GM18517 (cell line): ENCODE results near the gene TANGO2.

Source experiments
- ATAC-seq: cut with Tn5 transposase; IDR thresholded peaks from one replicate; pipeline ENCODE4 v1.9.1; 2021; ENCODE audit warnings: mild to moderate bottlenecking, moderate library complexity; ENCODE audit not compliant: unreplicated experiment

Gene TANGO2

DNA sequence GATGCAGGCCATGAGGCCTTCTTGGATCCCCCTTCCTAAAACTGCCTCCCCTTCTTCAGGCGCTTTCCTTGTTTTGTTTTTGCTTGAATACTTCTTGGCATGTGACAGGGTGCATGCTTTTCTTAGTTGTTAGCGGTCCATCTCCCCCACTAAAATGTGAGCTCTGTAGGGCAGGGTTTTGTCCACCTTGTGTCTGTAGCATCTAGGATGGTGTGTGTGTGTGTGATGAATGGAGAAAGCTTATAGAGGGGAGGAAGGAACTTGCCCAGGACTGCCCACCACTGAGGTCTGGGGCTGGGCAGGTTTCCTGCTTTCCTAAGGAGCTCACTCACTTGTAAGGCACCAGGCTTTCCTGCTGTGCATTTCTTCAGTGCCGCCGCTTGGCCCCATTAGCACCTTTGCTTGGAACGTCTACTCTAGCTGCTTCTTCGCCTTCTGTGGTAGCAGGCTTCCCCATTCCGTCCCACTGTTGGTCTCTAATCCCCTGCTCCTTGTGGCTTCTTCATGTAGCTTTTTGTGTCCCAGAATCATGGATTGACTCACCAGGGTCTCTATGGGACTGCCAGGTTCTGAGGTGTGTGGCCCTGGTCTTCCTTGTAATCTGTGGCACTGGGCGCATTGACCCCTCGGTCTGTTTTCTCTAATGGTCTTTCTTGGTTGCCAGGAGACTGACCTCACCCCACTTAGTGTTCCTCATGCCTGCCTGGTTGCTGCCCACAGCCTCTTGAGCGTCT lies 62.4 kb downstream of the TANGO2 start:
- ATAC-seq: no peak

DNA sequence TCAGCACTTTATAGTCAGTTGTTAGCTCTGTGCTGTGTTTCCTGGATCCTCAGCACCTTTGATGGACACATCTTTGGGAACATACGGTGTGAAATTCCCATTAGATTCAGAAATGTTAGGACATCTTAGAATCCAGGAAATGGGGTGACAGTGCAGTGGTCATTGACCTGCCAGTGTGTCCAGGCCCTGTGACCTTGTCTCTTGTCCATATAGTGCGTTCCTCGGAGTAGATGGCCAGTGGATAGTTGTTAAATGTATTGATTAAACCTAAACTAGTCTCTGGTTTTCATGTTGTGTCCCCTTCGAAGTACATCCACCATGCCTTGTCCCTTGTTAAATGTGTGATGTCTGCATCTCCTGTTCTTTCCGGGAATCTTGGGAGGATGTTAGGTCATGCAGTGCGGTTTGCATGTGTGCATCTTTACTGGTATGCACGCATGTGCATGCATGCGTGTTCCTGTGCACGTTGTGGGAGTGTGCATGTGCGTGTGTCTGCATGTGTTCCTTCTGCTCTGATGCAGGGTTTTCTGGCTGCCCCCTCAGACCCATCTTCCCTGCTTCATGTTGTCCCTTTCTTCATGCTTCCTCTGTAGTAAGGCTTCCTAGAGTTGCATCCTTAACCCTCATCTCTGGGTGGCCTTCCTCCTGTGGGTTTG lies 63.1 kb downstream of the TANGO2 start:
- no peak for ATAC-seq

DNA sequence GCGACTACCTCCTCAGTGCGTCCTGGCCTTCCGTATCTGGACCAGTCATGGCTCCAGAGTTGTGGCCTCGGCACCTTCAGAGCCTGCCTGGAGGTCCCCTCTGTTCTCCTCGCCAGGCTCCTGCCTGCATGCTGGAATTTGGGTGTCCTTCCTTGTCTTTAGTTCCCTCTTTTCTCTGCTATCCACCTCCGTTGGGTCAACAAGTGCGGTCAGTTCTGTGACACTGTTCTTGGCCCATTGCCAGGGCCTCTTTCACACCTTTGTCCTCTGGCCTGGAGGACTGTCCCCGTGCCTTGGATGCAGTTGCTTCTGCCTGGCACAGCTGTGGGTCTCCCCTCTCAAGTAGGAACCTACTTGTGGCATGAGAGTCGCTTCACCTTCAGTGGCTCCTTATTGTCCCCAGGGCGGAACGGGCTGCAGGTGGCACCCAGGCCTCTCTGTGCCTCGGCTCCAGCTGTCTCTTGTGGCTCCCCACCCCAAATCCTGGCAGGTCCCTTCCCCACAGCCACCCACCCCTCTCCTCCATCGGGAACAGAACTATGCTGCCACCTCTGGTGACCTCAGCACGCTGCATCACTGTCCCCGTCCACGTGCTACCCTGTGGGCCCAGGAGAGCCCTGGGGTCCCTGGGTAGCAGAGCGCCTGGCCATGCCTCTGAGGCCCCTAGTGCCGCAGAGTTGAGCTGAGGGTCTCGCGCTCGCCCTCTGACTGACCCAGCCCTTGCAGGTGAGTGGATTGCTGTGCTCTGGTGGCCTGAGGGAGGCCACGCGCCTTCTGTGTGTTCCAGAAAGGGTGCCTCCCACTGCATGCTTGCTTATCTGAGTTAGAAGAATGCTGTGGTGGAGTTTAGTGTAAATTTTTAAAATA lies 63.9 kb downstream of the TANGO2 start:
- ATAC-seq: no peak

DNA sequence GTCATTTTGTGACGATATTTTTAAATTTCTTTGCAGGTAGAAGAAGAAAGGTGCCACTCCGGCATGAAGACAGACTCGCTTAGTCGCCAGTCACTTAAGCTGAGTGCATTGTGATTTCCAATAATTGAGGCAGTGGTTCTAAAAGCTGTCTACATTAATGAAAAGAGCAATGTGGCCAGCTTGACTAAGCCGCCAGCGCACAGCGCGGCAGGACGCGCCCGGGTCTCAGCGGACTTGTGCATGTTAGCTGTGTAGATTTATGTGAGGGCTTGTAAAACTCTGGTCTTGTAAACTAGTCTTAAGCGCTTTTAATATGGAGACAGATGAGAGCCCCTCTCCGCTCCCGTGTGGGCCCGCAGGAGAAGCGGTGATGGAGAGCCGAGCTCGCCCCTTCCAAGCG lies 64.7 kb downstream of the TANGO2 start:
- no peak for ATAC-seq

DNA sequence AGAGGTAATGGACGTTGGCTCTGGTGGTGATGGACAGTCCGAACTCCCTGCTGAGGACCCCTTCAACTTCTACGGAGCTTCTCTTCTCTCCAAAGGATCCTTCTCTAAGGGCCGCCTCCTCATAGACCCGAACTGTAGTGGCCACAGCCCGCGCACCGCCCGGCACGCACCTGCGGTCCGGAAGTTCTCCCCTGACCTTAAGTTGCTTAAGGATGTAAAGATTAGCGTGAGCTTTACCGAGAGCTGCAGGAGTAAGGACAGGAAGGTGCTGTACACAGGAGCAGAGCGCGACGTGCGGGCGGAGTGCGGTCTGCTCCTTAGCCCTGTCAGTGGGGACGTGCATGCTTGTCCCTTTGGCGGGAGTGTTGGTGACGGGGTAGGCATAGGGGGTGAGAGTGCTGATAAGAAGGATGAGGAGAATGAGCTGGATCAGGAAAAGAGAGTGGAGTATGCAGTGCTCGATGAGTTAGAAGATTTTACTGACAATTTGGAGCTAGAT lies 65.2 kb downstream of the TANGO2 start:
- no peak for ATAC-seq

DNA sequence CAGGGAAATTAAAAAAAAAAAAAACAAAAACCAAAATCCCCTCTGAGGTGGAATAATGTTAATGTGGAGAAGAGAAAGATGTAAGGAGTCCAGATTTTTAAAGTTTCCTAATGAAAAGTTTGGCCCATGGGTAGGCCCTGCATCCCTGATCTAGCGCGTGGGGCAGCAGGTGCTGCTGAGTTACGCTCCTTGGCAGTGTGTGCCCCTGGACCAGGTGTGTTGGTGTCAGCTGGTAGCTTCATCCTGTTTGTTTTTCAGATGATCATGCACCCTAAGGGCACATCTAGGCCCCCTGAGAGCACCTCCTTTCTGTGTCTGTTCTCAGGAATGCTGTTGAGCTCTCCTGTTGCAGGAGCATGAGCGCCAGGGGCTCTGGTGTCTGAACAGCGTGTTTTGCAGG lies 65.9 kb downstream of the TANGO2 start:
- no peak for ATAC-seq

DNA sequence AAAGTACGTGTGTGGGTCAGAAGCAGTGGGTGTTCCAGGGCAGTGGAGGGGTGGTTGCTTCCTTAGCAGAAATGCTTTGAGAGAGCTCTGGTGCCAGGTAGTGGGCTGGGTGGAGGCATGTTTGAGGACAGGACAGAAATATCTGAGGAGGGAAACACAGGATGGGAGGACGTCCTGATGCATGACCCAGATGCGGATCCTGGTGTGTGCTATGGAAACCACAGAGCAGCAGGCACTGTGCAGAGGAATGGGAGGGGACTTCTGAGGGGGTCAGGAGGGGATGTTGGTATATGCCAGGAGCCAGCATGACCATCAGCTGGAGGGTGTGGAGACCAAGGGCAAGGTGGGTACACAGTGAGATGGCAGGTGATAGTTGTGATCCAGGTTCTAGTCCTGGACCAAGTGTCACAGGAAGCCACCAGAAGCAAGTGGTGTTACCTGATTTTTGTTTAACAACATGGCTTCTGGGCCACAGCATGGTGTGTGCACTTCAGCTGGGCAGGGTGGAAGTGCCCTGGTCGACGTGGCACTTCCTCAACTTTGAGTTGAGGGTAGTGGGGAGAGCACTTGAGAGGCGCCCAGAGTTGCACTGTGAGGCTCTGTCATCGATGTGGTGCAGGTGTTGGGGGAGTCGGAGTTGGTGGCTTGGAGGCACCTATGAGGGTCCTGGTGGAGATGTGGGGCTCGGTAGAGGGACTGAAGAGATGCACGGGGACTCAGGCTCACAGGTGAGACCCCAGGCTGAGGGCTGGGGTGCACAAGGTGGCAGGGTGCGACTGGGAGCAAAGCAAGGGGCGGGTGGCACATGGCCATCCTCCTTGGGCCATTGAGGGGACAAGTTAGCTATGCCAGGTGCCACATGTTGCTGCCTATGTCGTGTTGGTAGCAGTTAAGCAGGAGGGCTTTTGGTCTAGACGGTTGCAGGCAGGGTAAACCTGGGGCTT lies 66.7 kb downstream of the TANGO2 start:
- no peak for ATAC-seq

DNA sequence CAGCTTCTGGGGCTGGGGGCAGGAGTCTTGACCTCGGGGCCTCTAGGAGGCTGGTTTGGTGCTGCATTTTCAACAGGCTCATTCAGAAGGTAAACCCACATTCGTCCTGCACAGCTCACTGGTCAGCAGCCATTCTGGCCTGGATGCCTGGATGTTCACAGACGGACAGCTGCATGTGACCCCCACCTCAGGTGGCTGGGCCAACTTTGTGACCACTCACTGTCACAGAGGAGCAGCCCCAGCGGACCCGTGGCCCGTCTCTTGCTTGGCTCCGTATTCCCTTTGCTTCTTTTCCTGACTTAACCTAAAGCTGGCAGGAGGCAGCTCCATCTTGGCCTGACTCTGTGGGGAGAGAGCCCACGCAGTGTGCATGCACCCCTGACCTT lies 67.3 kb downstream of the TANGO2 start:
- ATAC-seq: no peak

DNA sequence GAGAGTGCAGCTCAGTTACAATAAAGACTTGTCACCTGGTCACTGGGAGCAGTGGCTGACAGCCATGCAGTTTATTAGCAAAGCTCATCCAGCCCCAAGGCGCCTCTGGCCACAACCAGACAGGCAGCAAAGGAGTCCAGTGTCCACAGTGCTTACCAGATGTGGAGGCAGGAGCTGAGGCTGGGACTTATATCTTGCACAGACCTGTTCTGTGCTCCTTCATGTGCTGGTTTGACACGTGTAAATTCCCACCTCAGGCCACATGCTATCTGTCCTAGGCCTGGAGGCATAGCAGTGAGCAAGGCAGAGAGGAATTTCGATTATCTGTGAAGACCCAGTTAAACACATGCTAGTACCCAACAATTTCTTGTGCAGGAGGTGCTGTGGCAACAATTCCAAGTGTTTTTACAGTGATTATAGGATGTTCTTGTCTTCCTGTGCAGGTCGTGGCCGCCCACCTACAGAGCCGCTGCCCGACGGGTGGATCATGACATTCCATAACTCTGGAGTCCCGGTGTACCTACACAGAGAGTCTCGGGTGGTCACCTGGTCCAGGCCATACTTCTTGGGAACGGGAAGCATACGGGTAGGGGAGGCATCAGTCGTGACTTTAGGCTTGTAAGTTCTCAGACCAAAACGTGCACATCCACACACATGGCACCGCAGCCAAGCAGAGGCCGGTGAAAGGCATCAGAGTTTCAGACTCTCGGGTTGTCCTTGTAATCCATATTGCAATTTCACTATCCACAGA lies 68.5 kb downstream of the TANGO2 start:
- no peak for ATAC-seq

DNA sequence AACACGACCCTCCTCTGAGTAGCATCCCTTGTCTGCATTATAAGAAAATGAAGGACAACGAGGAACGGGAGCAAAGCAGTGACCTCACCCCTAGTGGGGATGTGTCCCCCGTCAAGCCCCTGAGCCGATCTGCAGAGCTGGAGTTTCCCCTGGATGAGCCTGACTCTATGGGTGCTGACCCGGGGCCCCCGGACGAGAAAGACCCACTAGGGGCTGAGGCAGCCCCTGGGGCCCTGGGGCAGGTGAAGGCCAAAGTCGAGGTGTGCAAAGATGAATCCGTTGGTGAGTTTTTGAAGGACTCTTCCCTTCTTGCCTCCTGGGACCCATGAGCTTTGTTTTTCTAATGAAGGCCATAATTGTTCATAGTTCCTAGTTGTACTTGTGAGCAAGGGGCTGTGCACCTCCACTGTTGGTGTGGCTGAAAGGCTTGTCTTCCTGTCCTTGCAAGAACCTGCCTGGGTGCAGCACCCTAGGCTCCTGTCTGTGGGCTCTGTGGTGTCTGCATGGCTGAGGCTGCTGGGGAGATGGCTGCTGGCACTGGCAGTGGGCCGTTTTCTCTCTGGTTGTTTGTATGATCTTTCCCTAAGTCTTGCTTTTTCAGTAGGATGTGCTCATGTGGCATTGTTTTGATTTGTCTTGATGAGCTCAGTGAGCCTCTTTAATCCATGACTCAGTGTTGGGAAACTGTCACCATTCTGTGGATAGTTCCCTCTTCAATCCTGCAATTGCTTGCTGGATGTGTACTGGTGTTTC lies 69.2 kb downstream of the TANGO2 start:
- ATAC-seq: no peak

DNA sequence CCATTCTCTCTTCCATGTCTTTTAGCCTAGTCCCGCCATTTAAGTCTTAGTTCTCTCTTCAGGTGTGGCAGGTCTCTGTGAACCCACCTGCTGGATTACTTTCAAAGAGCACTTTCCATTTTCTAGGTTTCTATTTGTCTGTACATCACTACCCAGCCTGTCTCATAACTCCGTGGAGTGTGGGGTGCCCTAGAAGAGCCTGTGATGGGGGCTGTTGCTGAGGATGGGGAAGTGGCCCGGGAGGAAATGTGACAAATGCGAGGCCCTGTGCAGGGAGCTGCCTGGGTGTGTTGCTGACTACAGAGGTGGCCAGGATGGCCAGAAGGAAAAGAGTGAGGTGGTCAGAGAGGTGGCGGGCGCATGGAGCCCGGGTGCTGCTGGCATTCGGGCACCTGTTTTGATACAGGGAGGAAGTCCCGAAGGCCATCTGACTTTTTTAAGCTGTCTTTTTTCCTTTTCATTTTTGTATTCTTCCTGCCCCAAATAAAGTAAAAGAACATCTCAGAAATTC lies 69.9 kb downstream of the TANGO2 start:
- no peak for ATAC-seq

DNA sequence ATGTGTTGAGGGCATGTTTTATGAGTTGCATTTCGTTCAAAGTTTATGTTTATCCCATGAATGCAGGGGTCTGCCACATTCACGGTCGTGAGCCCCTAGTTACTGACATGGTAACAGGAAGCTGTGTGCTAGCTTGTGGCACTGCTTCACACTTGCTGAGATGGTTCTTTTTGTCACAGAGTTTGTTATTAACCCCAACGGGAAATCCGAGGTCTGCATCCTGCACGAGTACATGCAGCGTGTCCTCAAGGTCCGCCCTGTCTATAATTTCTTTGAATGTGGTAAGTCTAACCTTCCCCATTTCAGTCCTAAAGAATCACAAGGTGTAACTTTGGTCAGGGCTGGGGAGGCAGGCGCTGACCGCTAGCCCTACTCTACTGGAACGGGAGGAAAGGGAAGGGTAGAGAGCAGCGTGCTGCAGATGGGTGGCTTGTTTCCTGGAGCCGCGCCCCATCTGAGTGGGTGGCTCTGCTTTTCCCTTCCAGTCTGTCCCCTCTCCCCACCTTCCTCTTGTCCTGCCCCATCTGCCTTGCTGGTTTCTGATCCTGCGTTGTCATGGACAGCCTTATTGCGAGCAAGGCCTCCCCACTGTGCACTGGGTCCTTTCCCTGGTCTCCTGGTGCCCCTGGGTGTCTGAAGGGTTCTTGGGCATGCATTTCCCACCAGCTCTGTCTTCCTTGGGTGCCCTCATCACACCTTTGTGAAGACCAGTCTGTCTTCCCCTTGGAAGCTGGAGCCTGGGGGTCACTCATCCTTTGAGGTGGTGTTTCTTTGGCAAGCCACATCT lies 71.0 kb downstream of the TANGO2 start:
- no peak for ATAC-seq

DNA sequence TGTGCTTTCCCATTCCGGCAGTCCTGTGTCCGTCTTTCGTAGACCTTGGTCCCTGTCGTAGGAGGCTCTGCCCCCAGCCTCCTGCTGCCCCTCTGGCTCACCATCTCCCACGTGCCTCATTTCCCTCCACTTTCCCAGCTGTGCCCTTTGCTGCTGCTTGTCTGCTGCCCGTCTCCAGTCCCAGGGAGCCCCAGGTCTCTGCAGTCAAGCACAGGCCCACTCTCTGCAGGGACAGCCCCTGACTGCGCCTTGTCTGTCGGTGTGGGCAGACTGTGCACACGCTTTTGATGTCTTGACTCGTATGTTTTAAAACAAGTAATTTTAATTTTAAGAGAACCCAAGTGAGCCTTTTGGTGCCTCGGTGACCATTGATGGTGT lies 71.6 kb downstream of the TANGO2 start:
- ATAC-seq: no peak

DNA sequence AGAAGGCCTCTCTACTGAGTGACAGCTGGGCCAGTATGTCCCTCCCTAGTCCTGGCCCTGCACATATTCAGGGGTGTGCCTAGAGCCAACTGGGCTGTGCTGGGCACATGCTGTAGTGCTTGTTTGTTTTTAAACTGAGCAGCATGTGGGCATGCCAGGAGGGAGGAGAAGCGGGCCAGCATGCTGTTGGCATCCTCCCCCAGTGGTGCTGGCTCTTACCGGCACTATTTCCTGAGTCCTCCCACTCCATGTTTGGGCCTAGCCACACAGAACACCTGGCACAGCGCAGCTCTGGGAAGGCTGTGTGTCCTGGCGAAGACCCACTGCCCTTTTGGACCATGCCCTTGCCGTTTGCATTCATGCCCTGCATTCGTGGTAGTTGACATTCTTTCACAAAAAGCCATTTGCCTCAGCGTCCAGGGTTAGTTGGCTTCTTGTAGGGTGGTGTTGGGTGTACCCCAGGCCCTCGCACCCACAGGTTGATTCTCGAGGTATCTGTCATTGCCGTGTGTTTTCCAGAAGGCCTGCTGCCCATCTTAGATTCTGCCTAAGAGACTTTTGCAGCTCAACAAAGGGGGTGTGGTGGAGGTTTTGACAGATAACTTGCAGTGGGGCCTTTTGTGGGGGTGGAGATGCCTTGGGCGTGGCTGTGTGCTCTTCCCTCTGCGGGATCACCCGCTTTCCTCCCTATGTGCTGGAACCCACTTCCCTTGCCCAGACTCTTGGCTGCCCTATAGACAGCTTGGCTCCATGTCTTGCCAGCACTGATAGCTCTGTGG lies 72.7 kb downstream of the TANGO2 start:
- ATAC-seq: no peak

DNA sequence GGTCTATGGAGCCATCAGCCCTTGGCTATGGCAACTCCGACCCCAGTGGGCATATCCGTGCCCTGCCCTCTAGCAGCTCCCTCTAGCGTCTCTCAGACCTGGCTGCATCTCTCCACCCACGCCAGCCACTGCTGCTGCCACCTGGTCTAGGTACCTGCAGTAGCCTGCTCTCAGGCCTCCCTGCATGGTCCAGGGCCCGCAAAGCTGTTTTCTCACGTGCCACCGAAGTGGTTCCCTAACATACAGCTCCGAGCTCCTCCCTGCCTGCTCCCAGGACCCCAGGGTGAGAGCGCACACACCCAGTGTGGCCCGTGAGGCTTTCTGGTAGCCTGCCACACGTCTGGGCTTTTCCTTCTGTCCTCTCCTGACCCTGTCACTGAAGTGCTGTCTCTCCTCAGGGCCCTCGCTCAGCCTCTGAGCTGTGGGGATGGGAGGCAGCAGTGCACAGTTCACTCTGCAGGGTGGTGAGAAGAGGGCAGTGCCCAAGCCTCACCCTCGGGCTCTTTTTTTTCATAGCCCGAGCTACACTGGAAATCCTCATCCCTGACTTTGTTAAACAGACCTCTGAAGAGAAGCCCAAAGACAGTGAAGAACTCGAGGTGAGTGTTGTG lies 73.4 kb downstream of the TANGO2 start:
- no peak for ATAC-seq

DNA sequence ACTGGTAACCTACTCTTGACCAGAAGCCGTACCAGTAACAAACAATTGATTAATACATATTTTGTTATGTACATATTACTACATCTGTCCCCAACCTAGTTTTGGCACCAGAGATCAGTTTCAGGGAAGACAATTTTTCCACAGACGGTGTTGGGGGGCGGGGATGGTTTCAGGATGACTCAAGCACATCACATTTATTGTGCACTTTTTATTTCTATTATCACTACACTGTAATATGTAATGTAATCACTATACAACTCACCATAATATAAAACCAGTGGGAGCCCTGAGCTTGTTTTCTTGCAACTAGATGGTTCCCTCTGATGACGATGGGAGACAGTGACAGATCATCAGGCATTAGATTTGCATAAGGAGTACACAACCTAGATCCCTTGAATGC lies 74.6 kb downstream of the TANGO2 start:
- ATAC-seq: no peak
